Keratinocyte (primary cell): ENCODE results near the gene CTAGE1.

ENCODE experiments used
- EZH2 ChIP-seq: IDR thresholded peaks from one replicate; pipeline ENCODE4 v1.6.1; 2012; ENCODE audit warnings: inconsistent platforms, mild to moderate bottlenecking, low read length, moderate library complexity
- TF ChIP-seq, protein P1 (sequence below), 3 experiments: IDR thresholded peaks in 1 of 3; conservative IDR thresholded peaks in 1 of 3; optimal IDR thresholded peaks in 1 of 3; 2 replicates in 2 of 3; 3 replicates in 1 of 3; pipeline versions ENCODE3 to v1.5.1; 2011; ENCODE audit warnings: low read length in 3 of 3, mild to moderate bottlenecking in 3 of 3, moderate library complexity in 2 of 3, control low read depth in 1 of 3, inconsistent platforms in 1 of 3; ENCODE audit not compliant: insufficient read depth in 2 of 3; ENCODE audit errors: extremely low read depth in 1 of 3

DNA sequence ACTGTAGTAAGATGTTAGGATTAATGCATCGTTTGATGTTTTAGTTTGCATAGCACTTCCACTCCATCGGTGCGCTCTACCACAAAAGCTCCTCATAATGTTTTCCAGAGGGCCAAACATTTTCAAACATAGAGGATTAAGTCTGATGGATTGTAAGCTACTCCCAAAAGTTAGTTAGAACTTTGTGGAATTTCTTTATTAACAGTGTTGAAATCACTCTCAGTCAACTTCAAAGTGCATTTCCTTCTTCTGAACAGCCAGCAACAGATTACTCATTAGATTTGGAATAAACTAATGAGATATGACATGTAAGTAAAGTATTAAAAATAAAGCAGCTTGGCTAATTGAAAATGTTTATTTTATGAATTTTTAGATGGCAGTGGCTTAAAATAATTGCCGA is 30.1 kb upstream of the CTAGE1 start:
- TF ChIP-seq, protein P1, sequence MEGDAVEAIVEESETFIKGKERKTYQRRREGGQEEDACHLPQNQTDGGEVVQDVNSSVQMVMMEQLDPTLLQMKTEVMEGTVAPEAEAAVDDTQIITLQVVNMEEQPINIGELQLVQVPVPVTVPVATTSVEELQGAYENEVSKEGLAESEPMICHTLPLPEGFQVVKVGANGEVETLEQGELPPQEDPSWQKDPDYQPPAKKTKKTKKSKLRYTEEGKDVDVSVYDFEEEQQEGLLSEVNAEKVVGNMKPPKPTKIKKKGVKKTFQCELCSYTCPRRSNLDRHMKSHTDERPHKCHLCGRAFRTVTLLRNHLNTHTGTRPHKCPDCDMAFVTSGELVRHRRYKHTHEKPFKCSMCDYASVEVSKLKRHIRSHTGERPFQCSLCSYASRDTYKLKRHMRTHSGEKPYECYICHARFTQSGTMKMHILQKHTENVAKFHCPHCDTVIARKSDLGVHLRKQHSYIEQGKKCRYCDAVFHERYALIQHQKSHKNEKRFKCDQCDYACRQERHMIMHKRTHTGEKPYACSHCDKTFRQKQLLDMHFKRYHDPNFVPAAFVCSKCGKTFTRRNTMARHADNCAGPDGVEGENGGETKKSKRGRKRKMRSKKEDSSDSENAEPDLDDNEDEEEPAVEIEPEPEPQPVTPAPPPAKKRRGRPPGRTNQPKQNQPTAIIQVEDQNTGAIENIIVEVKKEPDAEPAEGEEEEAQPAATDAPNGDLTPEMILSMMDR (optimal IDR thresholded peaks at IDR 0.05 in 1 of 3, IDR thresholded peaks at IDR 0.05 in 1 of 3, conservative IDR thresholded peaks at IDR 0.05 in 1 of 3; ENCODE audit: extremely low read depth in 1 of 3, insufficient read depth in 2 of 3, low read length in 3 of 3): no peak
- no peak for TF ChIP-seq EZH2
